ENCODE measurements around the gene OBP2A. TPM values are rescaled to one million over a fixed set of nuclear protein-coding genes. Genes with fewer than 3 reads are reported as not detected.

The OBP2A gene
- total and polyA plus RNA-seq, 5 donors = not detected

GRCh38 chr9:135596211-135596610 is 50.3 kb downstream of the OBP2A start:
- Histone ChIP-seq H3K4me1 (ENCODE audit: control insufficient read depth, insufficient read depth, low read length) (no peaks in the 10 kb centered on the region), H3K4me3 (ENCODE audit: low read length) (no peak overlapping the region), H3K27ac (ENCODE audit: low read length) (no peak overlapping the region), H3K9me3 (ENCODE audit: control insufficient read depth, low read length) (no peaks in the 10 kb centered on the region), H3K27me3 (ENCODE audit: control insufficient read depth, insufficient read depth) (no peaks in the 10 kb centered on the region)
- DNase-seq (no peak), ATAC-seq (no peak)
- 74% methylated on average over 2 of the region's 2 CpGs for WGBS
- intact Hi-C loops (cut with DNase I) = no loop called here

Other genes with a start within 250 kb of the OBP2A start
- gene PPP1R26, start 66.3 kb upstream of the OBP2A start, total RNA-seq = 10 to 100 TPM; 15.7 to 23.8 (median 20.0) TPM
- gene PPP1R26, start 66.3 kb upstream of the OBP2A start, polyA plus RNA-seq = 14.5 TPM
- gene MRPS2, start 45.4 kb upstream of the OBP2A start, total RNA-seq = 10 to 100 TPM; 27.1 to 39.5 (median 37.8) TPM
- 48.9 TPM for gene MRPS2, start 45.4 kb upstream of the OBP2A start, polyA plus RNA-seq
- gene LCN1, start 24.7 kb upstream of the OBP2A start, total RNA-seq = 1 to 10 TPM in 1 of 4 donors, under 1 TPM in 1, not detected in 2; 0.42 to 4.0 TPM
- not detected for gene LCN1, start 24.7 kb upstream of the OBP2A start, polyA plus RNA-seq
- not detected for gene PAEP, start 15.6 kb downstream of the OBP2A start, total RNA-seq
- not detected for gene PAEP, start 15.6 kb downstream of the OBP2A start, polyA plus RNA-seq
- not detected for gene GLT6D1, start 93.4 kb downstream of the OBP2A start, total RNA-seq
- not detected for gene GLT6D1, start 93.4 kb downstream of the OBP2A start, polyA plus RNA-seq
- not detected for gene LCN9, start 117.2 kb downstream of the OBP2A start, total RNA-seq
- not detected for gene LCN9, start 117.2 kb downstream of the OBP2A start, polyA plus RNA-seq
- not detected for gene SOHLH1, start 153.4 kb downstream of the OBP2A start, total RNA-seq
- gene SOHLH1, start 153.4 kb downstream of the OBP2A start, polyA plus RNA-seq = not detected
- 1 to 10 TPM in 1 of 4 donors, under 1 TPM in 2, not detected in 1; 0.17 to 1.1 (median 0.32) TPM for gene KCNT1, start 156.1 kb downstream of the OBP2A start, total RNA-seq
- 0.20 TPM for gene KCNT1, start 156.1 kb downstream of the OBP2A start, polyA plus RNA-seq